GM19438 (cell line): ENCODE measurements around the gene ANK3.
"Not testable (repeated sequence)": the region's sequence is repeated elsewhere in the genome, so short reads cannot be mapped to it uniquely, and the experiment has no call there.

ENCODE experiments used
- ATAC-seq: cut with Tn5 transposase; IDR thresholded peaks from one replicate; pipeline ENCODE4 v1.9.1; 2021; ENCODE audit warnings: low read depth; ENCODE audit not compliant: unreplicated experiment

ANK3 gene

GRCh38 chr10:60312818-60313588 is 76.7 kb downstream of the ANK3 start:
- no peak for ATAC-seq

- ATAC-seq: no peak
These were observed 77.9 kb downstream of the ANK3 start for GRCh38 chr10:60311821-60312220.

- ATAC-seq: no peak
These were observed 78.9 kb downstream of the ANK3 start for GRCh38 chr10:60310740-60311139.

- ATAC-seq: no peak
These were observed 79.8 kb downstream of the ANK3 start for GRCh38 chr10:60309891-60310290.

GRCh38 chr10:60309371-60309770 is 80.3 kb downstream of the ANK3 start:
- ATAC-seq: no peak

- no peak for ATAC-seq
These were observed 84.2 kb downstream of the ANK3 start for GRCh38 chr10:60305380-60305892.

- ATAC-seq: no peak
These were observed 84.8 kb downstream of the ANK3 start for GRCh38 chr10:60304829-60305379.

- ATAC-seq: no peak
These were observed 85.9 kb downstream of the ANK3 start for GRCh38 chr10:60303778-60304177.

- ATAC-seq: no peak
These were observed 89.5 kb downstream of the ANK3 start for GRCh38 chr10:60299961-60300883.

GRCh38 chr10:60299390-60299778 is 90.3 kb downstream of the ANK3 start:
- ATAC-seq: no peak

- no peak for ATAC-seq
These were observed 91.0 kb downstream of the ANK3 start for GRCh38 chr10:60298408-60299389.

- no peak for ATAC-seq
These were observed 93.6 kb downstream of the ANK3 start for GRCh38 chr10:60296073-60296472.

- ATAC-seq: no peak
These were observed 94.4 kb downstream of the ANK3 start for GRCh38 chr10:60295028-60295937.

GRCh38 chr10:60293581-60294175 is 96.0 kb downstream of the ANK3 start:
- ATAC-seq: no peak

- no peak for ATAC-seq
These were observed 96.7 kb downstream of the ANK3 start for GRCh38 chr10:60292998-60293397.

- not testable (repeated sequence) for ATAC-seq
These were observed 97.1 kb downstream of the ANK3 start for GRCh38 chr10:60292536-60292935.

GRCh38 chr10:60291344-60291930 is 98.2 kb downstream of the ANK3 start:
- no peak for ATAC-seq

- no peak for ATAC-seq
These were observed 99.1 kb downstream of the ANK3 start for GRCh38 chr10:60290558-60290957.
